ENCODE data around the gene CIB1. TPM values are rescaled to one million over a fixed set of nuclear protein-coding genes. Genes with fewer than 3 reads are reported as not detected.

Gene CIB1
- total and polyA plus RNA-seq, 2 of the 8 experiments (the other 6 are each of a cell fraction or from before 2014, with no cell fraction given), result 26.0 to 63.5 TPM

GRCh38 chr15:90225047-90225446 is 8.7 kb downstream of the CIB1 start (continued):
- TF ChIP-seq CHD7 (IDR thresholded peaks at IDR 0.05; ENCODE audit: insufficient replicate concordance, low read length) (no peak), TBP (IDR thresholded peaks at IDR 0.05; ENCODE audit: low read depth, low read length) (no peak), CHD2 (IDR thresholded peaks at IDR 0.05; ENCODE audit: low read length) (no peak), YY1 (IDR thresholded peaks at IDR 0.05; ENCODE audit: low read depth, low read length) (no peak)
